Thymus (tissue), 11 donors: ENCODE data around the gene UBN1. TPM values are rescaled to one million over a fixed set of nuclear protein-coding genes. Genes with fewer than 3 reads are reported as not detected.

Source experiments
- DNase-seq, 9 donors: peaks; one replicate each; pipeline ENCODE4 v3.0.0-alpha.2; 2013; ENCODE audit warnings: low spot score in 9 of 9, low read depth in 6 of 9, missing footprints in 1 of 9
- H3K27ac ChIP-seq, 2 donors: one replicate each; pipeline ENCODE4 v1.5.1; 2013; ENCODE audit warnings: control low read depth in 1 of 2, low read depth in 1 of 2, low read length in 1 of 2, mild to moderate bottlenecking in 1 of 2, moderate library complexity in 1 of 2
- H3K27me3 ChIP-seq, 2 donors: one replicate each; pipeline ENCODE4 v1.5.1; 2013; ENCODE audit warnings: low read length in 1 of 2; ENCODE audit not compliant: control insufficient read depth in 2 of 2, insufficient read depth in 1 of 2
- H3K36me3 ChIP-seq, 2 donors: one replicate each; pipeline ENCODE4 v1.5.1; 2013; ENCODE audit warnings: low read length in 1 of 2, mild to moderate bottlenecking in 1 of 2, moderate library complexity in 1 of 2; ENCODE audit not compliant: control insufficient read depth in 2 of 2, insufficient read depth in 2 of 2
- H3K4me1 ChIP-seq, 2 donors: one replicate each; pipeline ENCODE4 v1.5.1; 2013; ENCODE audit warnings: low read length in 2 of 2; ENCODE audit not compliant: control insufficient read depth in 2 of 2, insufficient read depth in 2 of 2
- H3K4me3 ChIP-seq, 2 donors: one replicate each; pipeline ENCODE4 v1.5.1; 2013; ENCODE audit warnings: low read length in 2 of 2, control low read depth in 1 of 2, mild to moderate bottlenecking in 1 of 2
- H3K9me3 ChIP-seq, 2 donors: one replicate each; pipeline ENCODE4 v1.5.1; 2013; ENCODE audit warnings: low read length in 1 of 2, mild to moderate bottlenecking in 1 of 2; ENCODE audit not compliant: control insufficient read depth in 2 of 2, insufficient read depth in 1 of 2
- WGBS: extraction: QIAGEN DNeasy Blood & Tissue Kit; methylation state at CpG from one replicate; pipeline ENCODE4 v1.1.7; 2013; 5-methylcytosine and 5-hydroxymethylcytosine counted together
- polyA plus RNA-seq: library from polyadenylated mRNA; stranded (reverse); fragments of 200-250 nt; gene quantifications from one replicate; pipeline ENCODE4 v1.2.3, GENCODE V29; 2013
- total RNA-seq: library from RNA; stranded (reverse); fragments of 120-200 nt; gene quantifications from one replicate; pipeline ENCODE4 v1.2.4, GENCODE V29; 2013
- donor health status: healthy.

UBN1 gene
- total and polyA plus RNA-seq, 2 donors = 9.2 to 12.9 TPM

- Histone ChIP-seq H3K27ac (no peak overlapping the region), H3K4me3 (no peak overlapping the region), H3K4me1 (no peaks in the 10 kb centered on the region), H3K9me3 (no peaks in the 10 kb centered on the region), H3K36me3 (peaks cover 46 to 67% of the 10 kb centered on the region in 2 donors), H3K27me3 (no peaks in the 10 kb centered on the region)
- 98% methylated on average over 12 of the region's 12 CpGs for WGBS
- DNase-seq = no peak
Observed at GRCh38 chr16:4866586-4866985, 19.3 kb downstream of the UBN1 start.

GRCh38 chr16:4868026-4868425 is 20.7 kb downstream of the UBN1 start:
- Histone ChIP-seq H3K4me3 (no peak overlapping the region), H3K27ac (no peak overlapping the region), H3K27me3 (no peaks in the 10 kb centered on the region), H3K36me3 (peaks cover 54 to 66% of the 10 kb centered on the region in 2 donors), H3K4me1 (no peaks in the 10 kb centered on the region), H3K9me3 (no peaks in the 10 kb centered on the region)
- no peak for DNase-seq
- WGBS = 97% methylated on average over 5 of the region's 5 CpGs

GRCh38 chr16:4868535-4868934 is 21.3 kb downstream of the UBN1 start:
- Histone ChIP-seq H3K4me1 (no peaks in the 10 kb centered on the region), H3K36me3 (peaks cover 54 to 66% of the 10 kb centered on the region in 2 donors)

GRCh38 chr16:4869147-4869805 is 22.0 kb downstream of the UBN1 start:
- Histone ChIP-seq H3K27me3 (no peaks in the 10 kb centered on the region), H3K4me1 (no peaks in the 10 kb centered on the region), H3K4me3 (no peak overlapping the region), H3K36me3 (peaks cover 58 to 70% of the 10 kb centered on the region in 2 donors), H3K27ac (no peak overlapping the region), H3K9me3 (no peaks in the 10 kb centered on the region)
- no peak for DNase-seq
- WGBS = 95% methylated on average over 13 of the region's 13 CpGs

More at GRCh38 chr16:4868535-4868934, 21.3 kb downstream of the UBN1 start:
- no peak overlapping the region for H3K27ac ChIP-seq
- H3K4me3 ChIP-seq = no peak overlapping the region
- DNase-seq = no peak
- no peaks in the 10 kb centered on the region for H3K9me3 ChIP-seq
- 95% methylated on average over 7 of the region's 7 CpGs for WGBS
- no peaks in the 10 kb centered on the region for H3K27me3 ChIP-seq

- no peak overlapping the region for H3K27ac ChIP-seq
- no peaks in the 10 kb centered on the region for H3K9me3 ChIP-seq
- no peak overlapping the region for H3K4me3 ChIP-seq
- H3K4me1 ChIP-seq = no peaks in the 10 kb centered on the region
- DNase-seq = no peak
- no peaks in the 10 kb centered on the region for H3K27me3 ChIP-seq
- 98% methylated on average over 21 of the region's 21 CpGs for WGBS
- H3K36me3 ChIP-seq = peaks cover 65 to 72% of the 10 kb centered on the region in 2 donors
Observed at GRCh38 chr16:4870138-4870671, 22.9 kb downstream of the UBN1 start.

- H3K27me3 ChIP-seq = no peaks in the 10 kb centered on the region
- H3K4me3 ChIP-seq = no peak overlapping the region
- DNase-seq = no peak
- H3K4me1 ChIP-seq = no peaks in the 10 kb centered on the region
- H3K9me3 ChIP-seq = no peaks in the 10 kb centered on the region
- peaks cover 70 to 77% of the 10 kb centered on the region in 2 donors for H3K36me3 ChIP-seq
- 97% methylated on average over 4 of the region's 4 CpGs for WGBS
- H3K27ac ChIP-seq = no peak overlapping the region
Observed at GRCh38 chr16:4871071-4871470, 23.8 kb downstream of the UBN1 start.

GRCh38 chr16:4873091-4873490 is 25.8 kb downstream of the UBN1 start:
- DNase-seq = no peak
- H3K4me3 ChIP-seq = no peak overlapping the region
- no peaks in the 10 kb centered on the region for H3K9me3 ChIP-seq
- peaks cover 90% of the 10 kb centered on the region in 2 donors for H3K36me3 ChIP-seq
- H3K27ac ChIP-seq = no peak overlapping the region
- 95% methylated on average over 3 of the region's 3 CpGs for WGBS
- no peaks in the 10 kb centered on the region for H3K27me3 ChIP-seq
- no peaks in the 10 kb centered on the region for H3K4me1 ChIP-seq

DNA sequence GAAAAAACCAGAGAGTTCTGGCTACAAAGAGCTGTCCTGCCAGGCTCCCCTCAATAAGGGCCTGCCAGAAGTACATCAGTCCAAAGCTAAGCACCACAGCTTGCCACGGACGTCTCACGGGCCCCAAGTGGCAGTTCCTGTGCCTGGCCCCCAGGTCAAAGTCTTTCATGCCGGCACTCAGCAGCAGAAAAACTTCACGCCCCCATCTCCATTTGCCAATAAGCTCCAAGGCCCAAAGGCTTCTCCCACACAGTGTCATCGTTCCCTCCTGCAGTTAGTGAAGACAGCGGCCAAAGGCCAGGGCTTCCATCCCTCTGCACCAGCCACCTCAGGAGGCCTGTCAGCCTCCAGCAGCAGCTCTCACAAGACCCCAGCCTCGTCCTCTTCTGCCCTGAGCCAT is 27.4 kb downstream of the UBN1 start:
- Histone ChIP-seq H3K27ac (no peak overlapping the region), H3K27me3 (no peaks in the 10 kb centered on the region), H3K4me1 (no peaks in the 10 kb centered on the region), H3K4me3 (no peak overlapping the region), H3K36me3 (peaks cover 91 to 92% of the 10 kb centered on the region in 2 donors), H3K9me3 (no peaks in the 10 kb centered on the region)
- 97% methylated on average over 8 of the region's 8 CpGs for WGBS
- DNase-seq = no peak

DNA sequence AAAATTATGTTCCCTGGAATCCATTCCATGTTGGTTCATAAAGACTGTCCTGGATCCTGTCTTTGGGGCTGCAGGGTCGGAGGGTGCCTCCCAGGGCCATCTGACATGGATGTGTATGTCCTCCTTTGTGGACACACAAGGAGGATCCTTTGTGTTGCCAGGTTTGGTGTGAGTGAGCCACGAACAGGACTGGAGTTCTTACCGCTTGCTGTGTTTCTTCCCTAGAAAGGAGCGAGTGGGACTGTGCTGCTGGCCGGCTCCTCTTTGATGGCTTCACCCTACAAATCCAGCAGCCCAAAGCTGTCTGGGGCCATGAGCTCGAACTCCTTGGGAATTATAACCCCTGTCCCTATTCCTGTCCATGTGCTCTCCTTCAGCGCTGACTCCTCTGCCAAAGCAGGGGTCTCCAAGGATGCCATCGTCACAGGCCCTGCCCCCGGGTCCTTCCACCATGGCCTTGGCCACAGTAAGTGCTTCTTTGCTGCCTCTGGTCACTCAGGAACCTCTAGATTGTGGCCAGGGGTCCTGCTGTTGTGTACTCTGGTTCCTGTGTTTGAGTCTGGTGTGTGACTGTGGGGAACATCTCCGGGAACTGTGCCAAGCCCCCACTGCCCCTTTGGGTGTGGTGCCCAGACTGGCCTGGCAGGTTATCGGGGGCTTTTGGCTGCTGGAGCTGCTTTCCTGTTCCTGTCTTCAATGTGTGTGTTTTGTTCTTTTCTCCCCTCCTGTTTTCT is 29.5 kb downstream of the UBN1 start:
- no peak overlapping the region for H3K27ac ChIP-seq
- no peaks in the 10 kb centered on the region for H3K9me3 ChIP-seq
- WGBS = 97% methylated on average over 11 of the region's 11 CpGs
- no peak for DNase-seq
- H3K27me3 ChIP-seq = no peaks in the 10 kb centered on the region
- peaks cover 91 to 94% of the 10 kb centered on the region in 2 donors for H3K36me3 ChIP-seq
- H3K4me1 ChIP-seq = no peaks in the 10 kb centered on the region
- no peak overlapping the region for H3K4me3 ChIP-seq
